HEK293 (cell line): ENCODE measurements around the gene SLC25A22.

ENCODE experiments used
- AEBP2 ChIP-seq: fragments of 450-650 bp; formaldehyde crosslinking; IDR thresholded peaks from 2 replicates; pipeline ENCODE4 v1.5.1; 2016; ENCODE audit warnings: missing biosample characterization, missing genetic modification characterization, borderline replicate concordance
- BCL11B ChIP-seq: fragments of 450-650 bp; formaldehyde crosslinking; IDR thresholded peaks from 2 replicates; pipeline ENCODE4 v1.5.1; 2016; ENCODE audit warnings: low read depth, missing biosample characterization, missing genetic modification characterization
- HOXA7 ChIP-seq: sonication (generic); formaldehyde crosslinking; IDR thresholded peaks from 2 replicates; pipeline ENCODE4 v1.8.1; 2022; ENCODE audit warnings: missing genetic modification reagents, borderline replicate concordance
- IKZF3 ChIP-seq: fragments of 450-650 bp; IDR thresholded peaks from 2 replicates; pipeline ENCODE4 v1.5.0; 2018; ENCODE audit warnings: missing biosample characterization, mild to moderate bottlenecking, missing genetic modification characterization, moderate library complexity
- KLF1 ChIP-seq: fragments of 450-650 bp; formaldehyde crosslinking; IDR thresholded peaks from 2 replicates; pipeline ENCODE4 v1.5.1; 2016; ENCODE audit warnings: missing biosample characterization, missing genetic modification characterization
- MZF1 ChIP-seq: fragments of 450-650 bp; formaldehyde crosslinking; IDR thresholded peaks from 2 replicates; pipeline ENCODE4 v1.5.1; 2017; ENCODE audit warnings: missing biosample characterization, missing genetic modification characterization, borderline replicate concordance
- PRDM10 ChIP-seq: fragments of 450-650 bp; formaldehyde crosslinking; IDR thresholded peaks from 2 replicates; pipeline ENCODE4 v1.5.1; 2016; ENCODE audit warnings: missing biosample characterization, missing genetic modification characterization
- PRDM2 ChIP-seq: fragments of 450-650 bp; formaldehyde crosslinking; IDR thresholded peaks from 2 replicates; pipeline ENCODE4 v1.5.1; 2016; ENCODE audit warnings: missing biosample characterization, missing genetic modification characterization, borderline replicate concordance
- RBAK ChIP-seq: fragments of 450-650 bp; formaldehyde crosslinking; IDR thresholded peaks from 2 replicates; pipeline ENCODE4 v1.5.1; 2016; ENCODE audit warnings: missing biosample characterization, missing genetic modification characterization
- SCRT2 ChIP-seq: fragments of 450-650 bp; formaldehyde crosslinking; IDR thresholded peaks from 2 replicates; pipeline ENCODE4 v1.5.1; 2016; ENCODE audit warnings: missing biosample characterization, missing genetic modification characterization
- ZIC2 ChIP-seq: fragments of 450-650 bp; formaldehyde crosslinking; IDR thresholded peaks from 2 replicates; pipeline ENCODE4 v1.5.1; 2016; ENCODE audit warnings: missing biosample characterization, missing genetic modification characterization
- ZNF155 ChIP-seq: fragments of 450-650 bp; formaldehyde crosslinking; IDR thresholded peaks from 2 replicates; pipeline ENCODE4 v1.5.1; 2016; ENCODE audit warnings: missing biosample characterization, missing genetic modification characterization
- ZNF221 ChIP-seq: fragments of 450-650 bp; formaldehyde crosslinking; IDR thresholded peaks from 2 replicates; pipeline ENCODE4 v1.5.1; 2017; ENCODE audit warnings: missing biosample characterization, missing genetic modification characterization, borderline replicate concordance
- ZNF513 ChIP-seq: fragments of 450-650 bp; IDR thresholded peaks from 2 replicates; pipeline ENCODE4 v1.5.1; 2018; ENCODE audit warnings: missing biosample characterization, missing genetic modification characterization
- ZNF610 ChIP-seq: fragments of 450-650 bp; formaldehyde crosslinking; IDR thresholded peaks from 2 replicates; pipeline ENCODE4 v1.5.1; 2016; ENCODE audit warnings: missing biosample characterization, missing genetic modification characterization, borderline replicate concordance
- ZNF837 ChIP-seq: fragments of 450-650 bp; formaldehyde crosslinking; IDR thresholded peaks from 2 replicates; pipeline ENCODE4 v1.5.1; 2016; ENCODE audit warnings: missing biosample characterization, missing genetic modification characterization

SLC25A22 gene

DNA sequence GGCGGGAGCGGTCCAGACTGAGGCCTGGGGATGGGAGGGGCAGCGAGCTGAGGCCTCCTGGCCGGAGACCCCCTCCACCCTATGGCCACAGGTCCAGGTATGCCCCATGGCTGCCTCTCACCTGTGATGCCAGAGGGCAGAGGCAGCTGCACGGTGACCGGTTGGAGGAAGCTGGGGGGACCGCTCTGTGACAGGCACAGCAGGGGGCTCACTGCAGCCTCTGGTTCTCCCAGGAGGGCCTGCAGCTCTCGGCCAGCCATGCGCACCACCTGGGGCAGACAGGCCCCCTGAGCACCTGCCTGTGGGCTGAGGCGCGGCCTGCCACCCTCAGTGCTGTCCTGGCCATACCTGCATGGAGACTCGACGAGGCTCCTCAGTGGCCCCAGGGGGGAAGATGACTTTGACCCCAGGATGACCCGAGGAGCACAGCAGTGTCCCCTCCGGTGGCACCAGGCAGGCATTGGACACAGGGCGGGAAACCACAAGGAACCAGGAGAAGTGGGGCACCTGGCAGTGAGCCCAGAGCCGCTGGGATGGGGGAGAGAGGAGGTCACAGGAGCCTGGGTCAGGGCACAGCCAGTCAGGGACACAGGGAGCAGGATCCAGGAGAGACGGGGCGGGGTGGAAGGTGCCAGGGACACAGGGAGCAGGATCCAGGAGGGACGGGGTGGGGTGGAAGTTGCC is 3.2 kb upstream of the SLC25A22 start (continued):
- TF ChIP-seq KLF1 (tag by site-specific recombination) (no peak), AEBP2 (no peak), MZF1 (tag by site-specific recombination) (no peak), ZNF221 (tag by site-specific recombination) (no peak), BCL11B (tag by site-specific recombination) (0 out of 2 replicates have a peak, but pooled peaks have one; percentile 30), IKZF3 (tag by site-specific recombination) (no peak), ZNF513 (tag by site-specific recombination) (no peak), PRDM10 (tag by site-specific recombination) (no peak), ZIC2 (tag by site-specific recombination) (peak; percentile 71; the same call in 1 of the 2 replicates), SCRT2 (peak; percentile 7), HOXA7 (CRISPR knock-in tag) (no peak), RBAK (tag by site-specific recombination) (no peak), ZNF837 (tag by site-specific recombination) (no peak), ZNF610 (tag by site-specific recombination) (no peak), ZNF155 (tag by site-specific recombination) (no peak), PRDM2 (tag by site-specific recombination) (no peak)
